ENCODE data around the gene DRC1.
"Not testable (repeated sequence)": the region's sequence is repeated elsewhere in the genome, so short reads cannot be mapped to it uniquely, and the experiment has no call there.

Gene DRC1

GRCh38 chr2:26463244-26464192, 61.8 kb downstream of the DRC1 start:
- DNase-seq (ENCODE audit: low spot score): no peak

GRCh38 chr2:26464390-26465265, 62.9 kb downstream of the DRC1 start:
- DNase-seq (ENCODE audit: low spot score): no peak

GRCh38 chr2:26465266-26465925, 63.7 kb downstream of the DRC1 start:
- DNase-seq (ENCODE audit: low spot score): no peak

GRCh38 chr2:26465981-26466471, 64.3 kb downstream of the DRC1 start:
- no peak for DNase-seq (ENCODE audit: low spot score)

GRCh38 chr2:26466662-26467310, 65.1 kb downstream of the DRC1 start:
- DNase-seq (ENCODE audit: low spot score): no peak

GRCh38 chr2:26468544-26468943, 66.8 kb downstream of the DRC1 start:
- DNase-seq (ENCODE audit: low spot score): not testable (repeated sequence)

GRCh38 chr2:26469092-26469710, 67.5 kb downstream of the DRC1 start:
- DNase-seq (ENCODE audit: low spot score): peak; percentile 70

- DNase-seq (ENCODE audit: low spot score): no peak
Measured at GRCh38 chr2:26469955-26470354, 68.2 kb downstream of the DRC1 start.

- DNase-seq (ENCODE audit: low spot score): no peak
Measured at GRCh38 chr2:26470601-26471260, 69.0 kb downstream of the DRC1 start.

- DNase-seq (ENCODE audit: low spot score): no peak
Measured at GRCh38 chr2:26471289-26471688, 69.6 kb downstream of the DRC1 start.

- no peak for DNase-seq (ENCODE audit: low spot score)
Measured at GRCh38 chr2:26471766-26472706, 70.3 kb downstream of the DRC1 start.

- DNase-seq (ENCODE audit: low spot score): no peak
Measured at GRCh38 chr2:26472821-26473655, 71.3 kb downstream of the DRC1 start.

- no peak for DNase-seq (ENCODE audit: low spot score)
Measured at GRCh38 chr2:26473796-26474195, 72.1 kb downstream of the DRC1 start.

- no peak for DNase-seq (ENCODE audit: low spot score)
Measured at GRCh38 chr2:26474261-26474785, 72.6 kb downstream of the DRC1 start.

- DNase-seq (ENCODE audit: low spot score): no peak
Measured at GRCh38 chr2:26475037-26475436, 73.3 kb downstream of the DRC1 start.

GRCh38 chr2:26475832-26476501, 74.2 kb downstream of the DRC1 start:
- no peak for DNase-seq (ENCODE audit: low spot score)

- no peak for DNase-seq (ENCODE audit: low spot score)
Measured at GRCh38 chr2:26477126-26477910, 75.6 kb downstream of the DRC1 start.
